GM21423 (cell line): ENCODE results near the gene COL27A1.

Source experiments
- ATAC-seq: cut with Tn5 transposase; IDR thresholded peaks from one replicate; pipeline ENCODE4 v1.9.1; 2021; ENCODE audit warnings: mild to moderate bottlenecking, moderate library complexity; ENCODE audit not compliant: unreplicated experiment

COL27A1 gene

DNA sequence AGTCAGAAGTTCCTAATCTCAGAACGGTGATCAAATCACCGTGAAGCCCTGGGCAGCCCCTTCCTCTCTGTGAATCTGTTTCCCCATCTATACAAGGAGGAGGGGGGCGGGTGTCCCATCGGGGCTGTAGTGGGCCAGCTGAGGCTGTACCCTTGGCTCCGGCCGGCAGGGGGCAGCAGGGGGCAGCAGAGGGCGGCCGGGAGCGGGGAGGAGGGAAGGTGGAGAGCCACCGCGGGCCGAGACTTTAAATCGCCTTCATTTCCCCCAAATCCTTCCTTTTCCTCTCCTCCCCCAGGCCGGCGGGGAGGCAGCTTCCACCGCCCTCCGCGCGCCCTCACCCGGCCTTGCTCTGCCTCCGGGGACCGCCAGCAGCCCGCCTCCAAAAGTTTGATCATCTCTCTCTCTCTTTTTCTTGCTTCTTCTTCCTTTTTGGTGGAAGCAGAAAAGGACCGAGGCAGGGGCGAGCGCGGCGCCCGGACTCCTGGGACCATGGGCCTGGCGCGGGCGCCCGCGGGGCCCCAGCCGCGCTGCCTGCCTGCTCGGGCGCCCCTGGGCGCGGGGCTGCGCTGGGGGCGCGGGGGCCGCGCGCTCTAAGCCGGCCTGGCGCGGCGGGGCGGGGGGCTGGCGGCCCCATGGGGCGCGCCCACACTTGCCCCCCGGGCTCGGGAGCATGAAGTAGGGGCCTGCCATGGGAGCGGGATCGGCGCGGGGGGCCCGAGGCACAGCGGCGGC, at the start of gene COL27A1:
COL27A1 (plus strand) TSS at position 275 of the 732 bp plus-strand sequence; CDS start at position 689, 414 bp downstream.
- no peak for ATAC-seq

DNA sequence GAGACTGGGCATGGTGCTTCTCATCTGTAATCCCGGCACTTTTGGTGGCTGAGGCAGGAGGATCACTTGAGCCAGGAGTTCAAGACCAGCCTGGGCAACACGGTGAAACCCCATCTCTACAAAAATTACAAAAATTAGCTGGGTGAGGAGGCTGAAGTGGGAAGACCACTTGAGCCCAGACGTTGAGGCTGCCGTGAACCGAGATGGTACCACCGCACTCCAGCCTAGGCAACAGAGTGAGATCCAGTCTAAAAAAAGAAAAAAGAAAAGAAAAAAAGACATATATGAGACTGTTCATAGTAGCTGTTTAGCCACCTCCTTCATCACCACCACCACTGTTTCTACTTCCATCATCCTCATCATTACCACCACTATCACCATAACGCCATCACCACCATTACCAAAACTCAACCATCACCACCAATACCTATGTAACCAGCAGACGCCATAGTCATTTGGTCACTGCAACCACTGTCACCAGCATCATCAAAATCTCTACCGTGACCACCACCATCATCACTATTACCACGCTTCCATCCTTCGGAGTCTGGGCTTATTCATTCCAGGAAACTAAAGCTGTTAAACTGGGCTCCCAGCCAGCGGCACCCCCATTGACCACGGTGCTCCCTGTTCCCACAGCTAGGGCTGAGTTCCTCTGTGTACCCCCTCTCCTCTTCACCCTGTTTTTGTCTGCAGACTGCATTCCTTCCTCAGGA, 47.9 kb upstream of the COL27A1 start:
- ATAC-seq, result no peak

GRCh38 chr9:114108016-114108833, 47.1 kb upstream of the COL27A1 start:
- ATAC-seq, result no peak

GRCh38 chr9:114109124-114109523, 46.2 kb upstream of the COL27A1 start:
- no peak for ATAC-seq

GRCh38 chr9:114110180-114110579, 45.2 kb upstream of the COL27A1 start:
- no peak for ATAC-seq

DNA sequence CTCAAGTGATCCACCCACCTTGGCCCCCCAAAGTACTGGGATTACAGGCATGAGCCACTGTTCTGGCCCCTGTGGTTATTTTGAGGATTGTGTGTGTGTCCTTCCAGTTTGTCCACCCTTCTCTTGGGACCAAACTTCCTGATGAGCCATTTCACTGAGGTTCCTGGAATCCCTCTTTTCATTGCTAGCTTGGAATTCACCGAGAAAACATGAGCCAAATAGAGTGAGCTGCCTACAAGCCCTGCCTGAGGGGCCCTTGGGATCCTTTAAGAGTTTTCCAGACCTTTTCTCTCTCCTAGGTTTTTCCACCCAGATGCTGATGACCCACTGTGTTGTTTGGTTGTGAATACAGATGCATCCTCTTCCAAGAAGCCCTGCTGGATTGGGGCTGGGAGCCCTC, 43.0 kb upstream of the COL27A1 start:
- ATAC-seq, result no peak

DNA sequence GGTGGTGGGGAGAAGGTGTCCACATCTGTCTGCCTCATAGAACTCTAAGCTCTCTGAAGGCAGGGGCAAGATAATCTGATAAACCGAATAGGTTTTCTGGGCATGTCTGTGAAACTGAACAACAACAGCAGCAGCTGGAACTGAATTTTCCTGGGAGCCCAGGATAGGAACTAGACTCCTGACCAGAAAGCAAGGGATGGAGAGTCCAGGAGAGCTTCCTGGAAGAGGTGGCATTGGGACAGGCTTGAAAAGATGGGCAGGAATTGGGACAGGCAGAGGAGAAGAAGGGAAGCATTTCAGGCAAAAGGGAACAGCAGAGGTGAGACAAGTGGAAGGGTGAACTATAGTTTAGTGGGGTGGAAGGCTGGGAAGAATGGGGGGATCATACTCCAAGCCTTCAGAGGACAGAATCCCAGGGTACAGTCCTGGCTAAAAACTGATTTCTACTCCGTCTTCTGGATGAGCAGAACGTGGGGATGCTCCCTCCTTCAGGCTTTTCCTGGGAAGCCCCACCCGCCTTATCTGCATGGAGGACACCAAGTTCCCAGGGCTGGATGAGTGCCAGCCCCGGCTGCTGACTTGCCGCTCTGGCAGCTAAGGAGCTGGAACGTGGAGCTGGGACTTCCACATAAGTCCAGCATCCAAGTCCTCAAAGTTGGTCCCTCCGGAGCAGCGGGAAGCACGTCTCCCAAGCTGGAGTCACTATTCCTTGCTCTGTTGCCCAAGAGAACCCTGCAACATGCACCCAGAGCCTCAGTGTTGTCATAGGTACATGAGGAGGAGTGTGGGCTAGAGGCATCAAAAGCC, 42.4 kb upstream of the COL27A1 start:
- ATAC-seq, result no peak

DNA sequence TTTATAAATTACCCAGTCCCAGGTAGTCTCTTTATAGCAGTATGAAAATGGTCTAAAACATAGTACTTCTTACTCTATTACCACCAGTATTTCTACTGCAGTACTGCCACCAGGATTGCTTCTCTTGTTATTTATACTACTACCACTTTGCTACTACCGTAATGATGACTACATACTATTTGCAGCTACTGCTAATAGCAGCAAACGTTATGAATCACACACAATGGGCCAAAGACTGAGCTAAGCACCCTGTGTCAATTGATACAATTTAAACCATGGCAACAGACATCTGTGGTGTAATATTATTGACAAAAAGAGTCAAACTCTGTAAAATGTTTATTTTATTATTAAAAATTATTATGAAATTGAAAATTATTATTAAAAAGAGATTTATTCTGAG, 41.0 kb upstream of the COL27A1 start:
- no peak for ATAC-seq

DNA sequence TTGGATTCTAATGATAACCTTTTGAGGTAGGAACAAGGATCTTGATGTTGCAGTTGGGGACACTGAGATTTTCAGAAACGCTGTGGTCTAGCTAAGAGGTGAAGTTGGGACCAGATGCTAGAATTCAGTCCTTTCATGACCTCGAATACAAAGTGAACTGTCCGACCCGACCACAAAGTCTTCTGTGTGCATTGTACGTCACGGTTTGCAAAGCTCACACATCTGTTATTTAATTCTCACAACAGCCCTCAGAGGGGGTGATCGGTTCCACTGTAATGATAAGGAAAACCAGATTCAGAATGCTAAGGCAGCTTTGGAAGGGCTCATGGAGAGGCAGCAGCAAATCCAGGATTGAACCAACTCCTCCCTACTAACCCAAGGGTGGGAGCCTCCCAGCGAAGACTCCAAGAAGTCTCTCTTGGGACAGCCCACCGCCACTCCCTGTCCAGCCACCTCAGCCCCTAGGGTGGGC, 39.6 kb upstream of the COL27A1 start:
- no peak for ATAC-seq

GRCh38 chr9:114116126-114116747, 39.1 kb upstream of the COL27A1 start:
- no peak for ATAC-seq

DNA sequence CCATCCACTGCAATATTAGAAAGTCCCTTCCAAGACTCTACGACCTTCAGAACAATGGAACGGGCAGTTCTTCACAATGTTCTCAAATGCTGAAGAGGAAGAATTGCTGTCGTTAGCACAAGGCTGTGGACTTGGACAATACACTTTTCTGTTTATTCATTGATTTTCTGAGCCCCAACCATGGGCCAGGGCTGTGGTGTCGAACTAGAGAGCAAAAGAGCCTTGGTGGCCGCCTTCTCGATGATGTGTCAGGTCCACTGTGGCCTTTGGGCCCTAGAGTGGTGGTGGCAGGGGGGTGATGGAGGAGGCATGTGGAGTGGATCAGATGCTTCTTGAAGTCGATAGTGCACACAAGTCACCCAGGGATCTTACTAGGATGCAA, 37.7 kb upstream of the COL27A1 start:
- no peak for ATAC-seq

DNA sequence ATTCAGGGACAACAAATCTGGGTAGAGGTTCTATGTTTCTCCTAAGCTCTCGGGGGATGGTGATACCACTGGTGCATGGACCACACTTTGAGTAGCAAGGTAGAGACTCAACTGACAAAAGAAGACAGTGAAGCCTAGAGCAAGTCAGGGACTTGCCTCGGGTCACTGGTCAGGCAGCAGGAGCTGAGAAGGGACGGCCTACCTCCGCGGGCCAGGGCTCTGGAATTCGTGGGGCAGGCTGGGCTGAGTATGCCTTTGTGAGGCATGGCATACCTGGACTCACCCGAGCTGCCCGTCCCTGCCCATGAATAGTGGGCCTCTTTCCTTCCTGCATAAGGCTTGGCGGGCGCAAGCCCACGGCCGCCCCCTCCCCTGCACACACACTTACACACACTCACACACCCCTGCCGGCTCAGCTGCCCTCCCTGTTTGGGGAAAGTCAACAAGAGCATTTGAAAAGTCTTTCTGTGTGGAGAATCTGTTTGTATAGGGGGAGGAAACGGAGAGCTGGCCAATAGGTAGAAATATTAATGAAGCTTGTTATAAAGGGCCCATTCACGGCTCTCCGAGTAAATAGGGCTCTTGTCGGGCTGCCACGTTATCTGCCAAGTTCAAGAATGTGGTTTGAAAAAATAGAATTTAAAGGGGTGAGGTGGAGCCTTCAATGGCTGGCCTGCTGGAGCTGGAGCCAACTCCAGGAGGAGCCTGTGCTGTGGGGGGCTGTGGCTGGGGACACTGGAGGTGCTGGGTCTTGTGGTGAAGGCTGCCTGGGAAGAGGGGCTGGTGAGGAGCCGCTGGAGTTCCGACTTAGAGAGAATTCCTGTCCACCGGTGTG, 37.1 kb upstream of the COL27A1 start:
- ATAC-seq, result no peak

GRCh38 chr9:114119242-114120191, 35.8 kb upstream of the COL27A1 start:
- ATAC-seq, result no peak

- no peak for ATAC-seq
These were observed 34.9 kb upstream of the COL27A1 start for GRCh38 chr9:114120192-114121014.

GRCh38 chr9:114121227-114122135, 33.9 kb upstream of the COL27A1 start:
- ATAC-seq, result no peak
